Right atrium auricular region (tissue), 2 donors: ENCODE data around the gene LRRC55. TPM values are rescaled to one million over a fixed set of nuclear protein-coding genes. Genes with fewer than 3 reads are reported as not detected.

Experiments
- DNase-seq: peaks from one replicate; pipeline ENCODE4 v3.0.0-alpha.2; 2019; ENCODE audit warnings: low spot score
- H3K27ac ChIP-seq, 2 donors: fragments of 200-600 bp; sonication (generic); 1 replicate in 1 of 2; 2 replicates in 1 of 2; pipeline ENCODE4 v1.5.1; 2016 to 2019
- H3K27me3 ChIP-seq, 2 donors: fragments of 200-600 bp; sonication (generic); one replicate each; pipeline versions ENCODE4 v1.5.1 to v1.6.0; 2017 to 2019
- H3K36me3 ChIP-seq: fragments of 200-600 bp; sonication (generic); one replicate; pipeline ENCODE4 v1.5.1; 2016
- H3K4me1 ChIP-seq, 2 donors: fragments of 200-600 bp; sonication (generic); one replicate each; pipeline versions ENCODE4 v1.5.1 to v1.6.0; 2017 to 2019
- H3K4me3 ChIP-seq, 2 donors: fragments of 200-600 bp; sonication (generic); 1 replicate in 1 of 2; 2 replicates in 1 of 2; pipeline ENCODE4 v1.5.1; 2017 to 2019; ENCODE audit warnings: mild to moderate bottlenecking in 1 of 2, moderate library complexity in 1 of 2
- H3K9me3 ChIP-seq, 2 donors: fragments of 200-600 bp; sonication (generic); one replicate each; pipeline ENCODE4 v1.5.1; 2019
- CTCF ChIP-seq, 2 donors: fragments of 200-600 bp; sonication (generic); IDR thresholded peaks; one replicate each; pipeline ENCODE4 v1.5.1; 2019; ENCODE audit warnings: antibody characterized with exemption in 2 of 2
- total RNA-seq, 2 donors: library from RNA; depleted of rRNA; stranded (reverse); fragments of >200 nt; gene quantifications; one replicate each; pipeline ENCODE4 v1.1.0, GENCODE V29; 2016

The LRRC55 gene
- total RNA-seq, 2 donors from 2014 or later = not detected

- peak in 1 of 2 donors; percentile 25 for TF ChIP-seq CTCF (IDR thresholded peaks at IDR 0.05)
- H3K4me1 ChIP-seq = peaks cover 0 to 50% of the 10 kb centered on the region in 2 donors
- no peak overlapping the region for H3K27ac ChIP-seq
- H3K9me3 ChIP-seq = no peaks in the 10 kb centered on the region
- DNase-seq = no peak
- no peak overlapping the region for H3K4me3 ChIP-seq
- H3K27me3 ChIP-seq = no peaks in the 10 kb centered on the region
- H3K36me3 ChIP-seq = no peaks in the 10 kb centered on the region
Measured at GRCh38 chr11:57205041-57205641, 23.4 kb downstream of the LRRC55 start.

GRCh38 chr11:57207168-57207567, 25.4 kb downstream of the LRRC55 start:
- Histone ChIP-seq H3K9me3 (no peaks in the 10 kb centered on the region), H3K27ac (no peak overlapping the region), H3K36me3 (no peaks in the 10 kb centered on the region), H3K4me1 (peaks cover 0 to 30% of the 10 kb centered on the region in 2 donors), H3K4me3 (no peak overlapping the region), H3K27me3 (no peaks in the 10 kb centered on the region)
- no peak for DNase-seq
- no peak for TF ChIP-seq CTCF (IDR thresholded peaks at IDR 0.05)

GRCh38 chr11:57210781-57211180, 29.0 kb downstream of the LRRC55 start:
- Histone ChIP-seq H3K36me3 (no peaks in the 10 kb centered on the region), H3K4me3 (no peak overlapping the region), H3K4me1 (peaks cover 0 to 22% of the 10 kb centered on the region in 2 donors), H3K27ac (no peak overlapping the region), H3K9me3 (no peaks in the 10 kb centered on the region), H3K27me3 (no peaks in the 10 kb centered on the region)
- no peak for TF ChIP-seq CTCF (IDR thresholded peaks at IDR 0.05)
- no peak for DNase-seq

- Histone ChIP-seq H3K36me3 (no peaks in the 10 kb centered on the region), H3K4me1 (peaks cover 0 to 34% of the 10 kb centered on the region in 2 donors), H3K27ac (peak overlapping the region; percentile 52 to 63), H3K27me3 (no peaks in the 10 kb centered on the region), H3K4me3 (no peak overlapping the region), H3K9me3 (no peaks in the 10 kb centered on the region)
- no peak for TF ChIP-seq CTCF (IDR thresholded peaks at IDR 0.05)
- DNase-seq = no peak
Measured at GRCh38 chr11:57213342-57214097, 31.8 kb downstream of the LRRC55 start.

GRCh38 chr11:57214098-57214417, 32.3 kb downstream of the LRRC55 start:
- H3K9me3 ChIP-seq = no peaks in the 10 kb centered on the region
- no peaks in the 10 kb centered on the region for H3K27me3 ChIP-seq
- no peak overlapping the region for H3K4me3 ChIP-seq
- no peak for TF ChIP-seq CTCF (IDR thresholded peaks at IDR 0.05)
- DNase-seq = no peak
- peaks cover 0 to 40% of the 10 kb centered on the region in 2 donors for H3K4me1 ChIP-seq
- H3K27ac ChIP-seq = no peak overlapping the region
- no peaks in the 10 kb centered on the region for H3K36me3 ChIP-seq
